Kidney epithelial cell (primary cell): ENCODE data around the gene APBB2. TPM values are rescaled to one million over a fixed set of nuclear protein-coding genes. Genes with fewer than 3 reads are reported as not detected.

Experiments
- DNase-seq: peaks from one replicate; pipeline ENCODE4 v3.0.0-alpha.2; 2010; ENCODE audit warnings: low read depth
- H3K27me3 ChIP-seq: 2 replicates; pipeline ENCODE4 v1.6.0; 2011; ENCODE audit warnings: low read length; ENCODE audit not compliant: control insufficient read depth, insufficient read depth
- H3K36me3 ChIP-seq: 2 replicates; pipeline ENCODE4 v1.5.1; 2011; ENCODE audit warnings: low read length; ENCODE audit not compliant: control insufficient read depth, insufficient read depth
- H3K4me3 ChIP-seq: 2 replicates; pipeline ENCODE4 v1.5.1; 2011; ENCODE audit warnings: low read depth, mild to moderate bottlenecking, control low read depth, low read length
- CTCF ChIP-seq: IDR thresholded peaks from 2 replicates; pipeline ENCODE4 v1.5.1; 2011; ENCODE audit warnings: mild to moderate bottlenecking, moderate library complexity, low read length, control low read depth, inconsistent platforms; ENCODE audit not compliant: insufficient read depth, poor library complexity, severe bottlenecking
- total RNA-seq: library from RNA; depleted of rRNA; stranded (reverse); fragments of >200 nt; gene quantifications from 2 replicates; pipeline ENCODE4 v1.2.3, GENCODE V29; 2015

The APBB2 gene
- total RNA-seq, 1 donor from 2014 or later: 52.0 TPM

- Histone ChIP-seq H3K36me3 (no peaks in the 10 kb centered on the region), H3K27me3 (no peaks in the 10 kb centered on the region), H3K4me3 (no peak overlapping the region)
- no peak for DNase-seq
- no peak for TF ChIP-seq CTCF
Measured at GRCh38 chr4:40937140-40937725, 277.1 kb downstream of the APBB2 start.

GRCh38 chr4:40934676-40935075 is 279.7 kb downstream of the APBB2 start:
- Histone ChIP-seq H3K4me3 (no peak overlapping the region), H3K27me3 (no peaks in the 10 kb centered on the region), H3K36me3 (no peaks in the 10 kb centered on the region)
- TF ChIP-seq CTCF: no peak
- no peak for DNase-seq

GRCh38 chr4:40933272-40934053 is 280.9 kb downstream of the APBB2 start:
- Histone ChIP-seq H3K27me3 (no peaks in the 10 kb centered on the region), H3K36me3 (no peaks in the 10 kb centered on the region), H3K4me3 (no peak overlapping the region)
- no peak for DNase-seq
- TF ChIP-seq CTCF: no peak

- no peak for TF ChIP-seq CTCF
- H3K27me3 ChIP-seq: no peaks in the 10 kb centered on the region
- no peak overlapping the region for H3K4me3 ChIP-seq
- DNase-seq: no peak
- no peaks in the 10 kb centered on the region for H3K36me3 ChIP-seq
Measured at GRCh38 chr4:40931841-40932240, 282.5 kb downstream of the APBB2 start.

- Histone ChIP-seq H3K4me3 (no peak overlapping the region), H3K36me3 (no peaks in the 10 kb centered on the region), H3K27me3 (no peaks in the 10 kb centered on the region)
- no peak for TF ChIP-seq CTCF
- no peak for DNase-seq
Measured at GRCh38 chr4:40931238-40931637, 283.1 kb downstream of the APBB2 start.
